DMS79 treated with DMSO at 0.1 percent for 48 hours (cell line): ENCODE measurements around the gene PRDM15.

ENCODE experiments used
- DNase-seq: peaks from one replicate; lab custom pipeline; 2025; lab: John Stamatoyannopoulos, UW

The PRDM15 gene

GRCh38 chr21:41885341-41886024, 6.3 kb upstream of the PRDM15 start:
- DNase-seq: no peak

GRCh38 chr21:41884501-41885030, 5.4 kb upstream of the PRDM15 start:
- DNase-seq: no peak

- DNase-seq: no peak
Measured at GRCh38 chr21:41883582-41883981, 4.4 kb upstream of the PRDM15 start.

GRCh38 chr21:41881051-41881450, 1.9 kb upstream of the PRDM15 start:
- DNase-seq: no peak

- DNase-seq: no peak
Measured at GRCh38 chr21:41880153-41880552, 1.0 kb upstream of the PRDM15 start.

GRCh38 chr21:41878831-41879189, 334 bp downstream of the PRDM15 start:
- peak; percentile 73 for DNase-seq

- peak; percentile 6 for DNase-seq
Measured at GRCh38 chr21:41877901-41878830, 978 bp downstream of the PRDM15 start.

- DNase-seq: no peak
Measured at GRCh38 chr21:41876928-41877652, 2.1 kb downstream of the PRDM15 start.

- DNase-seq: no peak
Measured at GRCh38 chr21:41876396-41876795, 2.7 kb downstream of the PRDM15 start.

GRCh38 chr21:41875086-41875485, 4.1 kb downstream of the PRDM15 start:
- no peak for DNase-seq

- no peak for DNase-seq
Measured at GRCh38 chr21:41874611-41875010, 4.5 kb downstream of the PRDM15 start.

- DNase-seq: no peak
Measured at GRCh38 chr21:41873426-41873825, 5.7 kb downstream of the PRDM15 start.

- no peak for DNase-seq
Measured at GRCh38 chr21:41873005-41873404, 6.1 kb downstream of the PRDM15 start.

- no peak for DNase-seq
Measured at GRCh38 chr21:41871293-41872030, 7.7 kb downstream of the PRDM15 start.

GRCh38 chr21:41869771-41870170, 9.4 kb downstream of the PRDM15 start:
- no peak for DNase-seq

- DNase-seq: no peak
Measured at GRCh38 chr21:41868062-41868710, 11.0 kb downstream of the PRDM15 start.

- no peak for DNase-seq
Measured at GRCh38 chr21:41867313-41867712, 11.8 kb downstream of the PRDM15 start.

- no peak for DNase-seq
Measured at GRCh38 chr21:41866274-41866809, 12.8 kb downstream of the PRDM15 start.

GRCh38 chr21:41865002-41865777, 14.0 kb downstream of the PRDM15 start:
- no peak for DNase-seq
